ENCODE results near the gene OSBPL10. TPM values are rescaled to one million over a fixed set of nuclear protein-coding genes. Genes with fewer than 3 reads are reported as not detected.

Gene OSBPL10
- total and polyA plus RNA-seq, 2 of the 8 experiments (the other 6 are each of a cell fraction or from before 2014, with no cell fraction given), result 26.2 to 86.7 TPM

DNA sequence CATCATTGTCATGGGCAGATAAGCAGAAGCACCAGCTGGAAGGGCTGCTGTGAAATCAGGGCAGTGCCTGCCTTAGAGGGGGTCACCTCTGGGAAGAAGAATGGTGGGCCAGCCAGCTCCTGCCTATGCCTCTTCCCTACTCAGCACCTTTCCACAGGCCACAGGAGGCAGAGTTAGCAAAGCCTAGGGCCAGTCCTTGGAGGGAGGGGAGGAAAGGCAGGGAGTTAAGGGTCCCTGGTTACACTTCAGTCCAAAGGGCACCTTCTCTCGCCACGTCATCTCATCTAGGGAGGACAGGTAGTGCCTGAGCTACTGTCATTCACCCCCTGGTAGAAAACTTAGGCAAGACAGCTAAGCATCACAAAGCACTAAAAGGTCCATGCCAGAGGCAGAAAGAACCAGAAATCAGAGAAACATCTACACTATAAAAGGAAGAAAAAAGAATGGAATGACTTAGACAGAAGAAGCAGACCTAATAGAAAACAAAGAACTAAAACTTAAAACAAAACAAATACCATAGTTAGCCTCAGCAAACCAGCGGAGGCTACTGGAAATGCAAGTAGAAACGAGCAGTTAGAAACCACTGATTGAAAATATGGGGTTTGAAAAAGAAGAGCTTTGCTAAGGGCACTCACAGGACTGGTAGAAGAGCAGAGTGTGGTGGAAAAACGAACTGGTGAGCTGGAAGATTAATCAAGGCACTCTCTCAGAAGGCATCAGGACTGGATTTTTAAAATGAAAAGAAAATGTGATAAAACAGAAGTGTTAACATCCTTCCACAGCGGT is 84.2 kb downstream of the OSBPL10 start:
- Histone ChIP-seq H4K5ac (ENCODE audit: insufficient read length, low read depth, low read length) (no peak overlapping the region), H3K79me1 (ENCODE audit: low read depth, low read length) (peaks cover 16% of the 10 kb centered on the region), H3K9ac (replicated peaks in 1 of 4; ENCODE audit: extremely low read depth in 1 of 4, low read depth in 3 of 4, low read length in 3 of 4) (peak overlapping the region in 1 of 4 experiments; percentile 10; a peak in 1 of 7 replicates), H3K4me3 (ENCODE audit: extremely low read depth in 1 of 4, insufficient read depth in 2 of 4, low read depth in 3 of 4, low read length in 4 of 4) (no peak overlapping the region), H3K36me3 (ENCODE audit: control insufficient read depth in 2 of 4, insufficient read depth in 4 of 4, low read length in 3 of 4) (no peaks in the 10 kb centered on the region), H4K20me1 (replicated peaks in 1 of 2; ENCODE audit: control insufficient read depth in 1 of 2, insufficient read depth in 2 of 2, low read length in 2 of 2) (no peaks in the 10 kb centered on the region), H4K8ac (ENCODE audit: extremely low read depth, insufficient read depth, low read length) (no peak overlapping the region), H2BK12ac (ENCODE audit: low read depth, low read length) (peak overlapping the region; percentile 10; the same call in 1 of the 2 replicates), H4K91ac (replicated peaks; ENCODE audit: insufficient read length, low read length) (no peak overlapping the region), H3K9me3 (ENCODE audit: insufficient read depth in 2 of 2, low read depth in 1 of 2, low read length in 1 of 2) (no peaks in the 10 kb centered on the region), H2BK120ac (replicated peaks; ENCODE audit: low read depth, low read length) (no peak overlapping the region), H3K4me1 (replicated peaks in 1 of 4; ENCODE audit: control insufficient read depth in 3 of 4, insufficient read depth in 4 of 4, low read length in 3 of 4) (peaks cover 12 to 45% (median 27%) of the 10 kb centered on the region in 4 experiments), H3K4ac (replicated peaks; ENCODE audit: insufficient read length, low read depth, low read length) (no peak overlapping the region), H2BK15ac (ENCODE audit: low read length) (no peak overlapping the region), H3K18ac (ENCODE audit: extremely low read depth, low read length) (0 out of 2 replicates have a peak overlapping the region, but pooled peaks have one; percentile 2), H3K27me3 (replicated peaks in 1 of 4; ENCODE audit: control insufficient read depth in 3 of 4, extremely low read depth in 1 of 4, insufficient read depth in 3 of 4, low read length in 3 of 4) (no peaks in the 10 kb centered on the region), H3K79me2 (ENCODE audit: control insufficient read depth in 1 of 2, insufficient read depth in 2 of 2, low read length in 2 of 2) (peaks cover 3 to 91% of the 10 kb centered on the region in 2 experiments; a peak in 3 of 4 replicates), H3K56ac (replicated peaks; ENCODE audit: insufficient read length, low read depth, low read length) (no peak overlapping the region), H2AFZ (ENCODE audit: low read length) (no peak overlapping the region), H2BK5ac (ENCODE audit: low read depth, low read length) (0 out of 2 replicates have a peak overlapping the region, but pooled peaks have one; percentile 5), H3K14ac (ENCODE audit: insufficient read length) (no peak overlapping the region), H3K4me2 (ENCODE audit: insufficient read depth in 1 of 2, low read depth in 2 of 2, low read length in 2 of 2) (peak overlapping the region in 1 of 2 experiments; percentile 48; a peak in 2 of 4 replicates), H3K27ac (ENCODE audit: low read depth, low read length) (no peak overlapping the region), H3K23me2 (ENCODE audit: low read depth, low read length) (no peaks in the 10 kb centered on the region), H2AK5ac (ENCODE audit: low read depth, low read length) (no peak overlapping the region), H2BK20ac (ENCODE audit: low read length) (no peak overlapping the region), H3K23ac (ENCODE audit: insufficient read length) (no peak overlapping the region)
- FAIRE-seq (peak; percentile 77), DNase-seq (ENCODE audit: low read depth in 1 of 2, low spot score in 2 of 2) (no peak)
- WGBS, 2 experiments (ENCODE audit: extremely low coverage in 1 of 2, insufficient coverage in 1 of 2, insufficient read length in 1 of 2, insufficient replicate concordance in 2 of 2, low coverage in 1 of 2, low lambda C conversion rate in 2 of 2, missing lambda C conversion rate in 1 of 2), result 57% methylated on average over 6 of the region's 6 CpGs; no CpG with 5 or more reads in 1 of the 2 experiments
- CTCF ChIA-PET (ENCODE audit: partially characterized antibody), result interaction anchor here (0.6 to 6.6 kb wide), 7 partner anchors 12 to 278 kb away, joined by 3 to 40 read pairs (median 3); no protein-coding TSS in a partner anchor
- POLR2A ChIA-PET (ENCODE audit: partially characterized antibody), result no interaction called here
- 0 out of 4 replicates have a peak, but pooled peaks of 1 of the 2 experiments have one; percentile 2 for TF ChIP-seq RAD21 (IDR thresholded peaks at IDR 0.05 in 1 of 2, conservative IDR thresholded peaks at IDR 0.05 in 1 of 2; ENCODE audit: low read depth in 2 of 2, low read length in 2 of 2)
- no peak for TF ChIP-seq JUND (IDR thresholded peaks at IDR 0.05; ENCODE audit: low read length)
